Liver (tissue), 3 donors: ENCODE measurements around the gene CDK9.

Experiments used
- HNF4G ChIP-seq: IDR thresholded peaks from 2 replicates; pipeline ENCODE4 v1.6.1; 2016; ENCODE audit warnings: antibody characterized with exemption
- TF ChIP-seq, protein P1 (sequence below): fragments of 150-350 bp; IDR thresholded peaks from 2 replicates; pipeline ENCODE4 v1.5.1; 2017; ENCODE audit warnings: improper control_type of control experiment, low read depth, low read length; ENCODE audit not compliant: missing input control
- donor health status: healthy.
- donor health status: healthy.

DNA sequence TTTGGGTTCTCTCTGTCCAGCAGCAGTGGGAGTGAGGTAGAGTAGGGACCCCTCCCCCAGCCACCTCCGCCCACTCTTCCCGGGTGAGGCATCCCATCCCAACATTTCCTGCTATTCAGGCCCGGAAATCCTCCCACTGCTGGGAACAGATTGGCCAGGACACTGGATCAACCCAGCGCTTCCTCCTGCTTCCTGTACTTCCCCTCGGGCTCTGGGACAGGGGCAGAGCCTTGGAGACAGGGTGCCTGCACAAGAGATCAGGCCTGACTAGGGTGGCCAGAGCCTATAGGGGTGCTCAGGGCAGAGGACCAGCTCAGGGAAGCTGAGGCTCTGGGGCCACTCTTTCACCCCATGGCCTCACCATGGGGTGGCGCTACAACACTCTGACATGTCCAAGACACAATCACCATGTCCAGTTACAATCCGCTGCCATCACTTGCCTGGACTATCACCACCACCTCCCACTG lies 21.9 kb upstream of the CDK9 start:
- TF ChIP-seq, protein P1, sequence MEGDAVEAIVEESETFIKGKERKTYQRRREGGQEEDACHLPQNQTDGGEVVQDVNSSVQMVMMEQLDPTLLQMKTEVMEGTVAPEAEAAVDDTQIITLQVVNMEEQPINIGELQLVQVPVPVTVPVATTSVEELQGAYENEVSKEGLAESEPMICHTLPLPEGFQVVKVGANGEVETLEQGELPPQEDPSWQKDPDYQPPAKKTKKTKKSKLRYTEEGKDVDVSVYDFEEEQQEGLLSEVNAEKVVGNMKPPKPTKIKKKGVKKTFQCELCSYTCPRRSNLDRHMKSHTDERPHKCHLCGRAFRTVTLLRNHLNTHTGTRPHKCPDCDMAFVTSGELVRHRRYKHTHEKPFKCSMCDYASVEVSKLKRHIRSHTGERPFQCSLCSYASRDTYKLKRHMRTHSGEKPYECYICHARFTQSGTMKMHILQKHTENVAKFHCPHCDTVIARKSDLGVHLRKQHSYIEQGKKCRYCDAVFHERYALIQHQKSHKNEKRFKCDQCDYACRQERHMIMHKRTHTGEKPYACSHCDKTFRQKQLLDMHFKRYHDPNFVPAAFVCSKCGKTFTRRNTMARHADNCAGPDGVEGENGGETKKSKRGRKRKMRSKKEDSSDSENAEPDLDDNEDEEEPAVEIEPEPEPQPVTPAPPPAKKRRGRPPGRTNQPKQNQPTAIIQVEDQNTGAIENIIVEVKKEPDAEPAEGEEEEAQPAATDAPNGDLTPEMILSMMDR = peak; percentile 28
- TF ChIP-seq HNF4G = no peak
